Right kidney (tissue), 1 donor: Measurements from ENCODE around the gene CTIF.

Experiments
- DNase-seq: peaks from one replicate; pipeline ENCODE4 v3.0.0-alpha.2; 2016

The CTIF gene

GRCh38 chr18:48851599-48851960, 312.7 kb downstream of the CTIF start:
- no peak for DNase-seq

GRCh38 chr18:48852292-48852691, 313.5 kb downstream of the CTIF start:
- DNase-seq: no peak

- no peak for DNase-seq
Measured at GRCh38 chr18:48852794-48853193, 314.0 kb downstream of the CTIF start.

GRCh38 chr18:48853588-48853987, 314.8 kb downstream of the CTIF start:
- DNase-seq: no peak

GRCh38 chr18:48854780-48855179, 315.9 kb downstream of the CTIF start:
- DNase-seq: no peak

GRCh38 chr18:48855422-48856377, 316.9 kb downstream of the CTIF start:
- DNase-seq: no peak

GRCh38 chr18:48857023-48857694, 318.3 kb downstream of the CTIF start:
- no peak for DNase-seq

GRCh38 chr18:48858676-48859075, 319.8 kb downstream of the CTIF start:
- DNase-seq: no peak

GRCh38 chr18:48859311-48860268, 320.8 kb downstream of the CTIF start:
- peak; percentile 85 for DNase-seq

GRCh38 chr18:48860269-48861180, 321.7 kb downstream of the CTIF start:
- DNase-seq: no peak

GRCh38 chr18:48861181-48861708, 322.4 kb downstream of the CTIF start:
- no peak for DNase-seq

GRCh38 chr18:48862132-48862531, 323.3 kb downstream of the CTIF start:
- no peak for DNase-seq

GRCh38 chr18:48862678-48863270, 323.9 kb downstream of the CTIF start:
- DNase-seq: no peak

GRCh38 chr18:48863432-48864065, 324.7 kb downstream of the CTIF start:
- no peak for DNase-seq

GRCh38 chr18:48864876-48865275, 326.0 kb downstream of the CTIF start:
- no peak for DNase-seq

GRCh38 chr18:48866028-48866733, 327.4 kb downstream of the CTIF start:
- DNase-seq: no peak

GRCh38 chr18:48866856-48867255, 328.0 kb downstream of the CTIF start:
- no peak for DNase-seq

GRCh38 chr18:48867978-48868377, 329.1 kb downstream of the CTIF start:
- DNase-seq: no peak
